Stimulated activated CD4-positive, alpha-beta T cell treated with anti-CD3 and anti-CD28 coated beads, Interleukin-12 subunit alpha, Interleukin-12 subunit beta, amount 100 ng/mL, for 4 hours (primary cell): ENCODE results near the gene LVRN.

ENCODE experiments used
- DNase-seq: peaks from one replicate; pipeline ENCODE4 v3.0.0-alpha.2; 2020

LVRN gene

GRCh38 chr5:116035123-116035522, 72.8 kb downstream of the LVRN start:
- DNase-seq = no peak

GRCh38 chr5:116037236-116037822, 75.1 kb downstream of the LVRN start:
- DNase-seq = no peak

DNA sequence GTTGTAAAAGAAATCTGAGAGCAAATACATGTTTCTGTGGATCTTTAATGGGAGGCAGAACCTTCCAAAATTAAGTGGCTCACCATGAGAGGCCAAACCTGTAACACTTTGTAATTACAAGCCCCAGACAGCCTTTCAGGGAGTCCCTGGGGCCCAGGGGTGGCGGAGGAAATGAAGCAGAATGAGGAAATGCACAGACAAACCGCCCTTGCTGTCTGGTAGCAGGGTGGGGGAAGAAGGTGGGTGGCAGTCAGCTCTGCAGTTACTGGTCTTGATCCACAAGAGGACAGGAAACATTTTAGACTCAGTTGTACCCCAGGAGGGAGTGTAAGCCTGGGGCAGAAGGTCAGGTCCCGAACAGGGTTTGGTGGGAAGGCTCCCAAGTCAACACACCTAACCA, 76.5 kb downstream of the LVRN start:
- no peak for DNase-seq

DNA sequence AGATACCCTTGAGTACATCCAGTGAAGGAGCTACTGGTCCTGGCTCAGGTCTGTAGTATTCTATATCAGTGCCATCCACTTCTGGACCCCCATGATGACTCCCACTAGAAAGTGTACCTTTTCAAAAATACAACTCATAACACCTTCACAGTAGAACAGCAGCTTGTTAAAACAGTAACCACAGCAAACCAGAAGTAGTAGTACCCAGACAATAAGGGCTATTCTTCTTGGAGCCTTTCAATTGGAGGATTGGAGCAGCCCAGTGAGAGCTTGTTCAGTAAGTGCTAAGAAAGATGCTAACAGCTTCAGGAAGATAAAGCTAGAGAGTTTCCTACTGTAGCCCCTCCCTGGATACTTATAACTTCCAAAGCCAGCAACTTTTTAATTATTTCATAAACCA, 80.1 kb downstream of the LVRN start:
- DNase-seq = no peak

- no peak for DNase-seq
Observed at GRCh38 chr5:116044073-116044472, 81.8 kb downstream of the LVRN start.

- DNase-seq = no peak
Observed at GRCh38 chr5:116045821-116046220, 83.5 kb downstream of the LVRN start.

GRCh38 chr5:116046261-116046660, 84.0 kb downstream of the LVRN start:
- DNase-seq = no peak

GRCh38 chr5:116046823-116047222, 84.5 kb downstream of the LVRN start:
- no peak for DNase-seq

DNA sequence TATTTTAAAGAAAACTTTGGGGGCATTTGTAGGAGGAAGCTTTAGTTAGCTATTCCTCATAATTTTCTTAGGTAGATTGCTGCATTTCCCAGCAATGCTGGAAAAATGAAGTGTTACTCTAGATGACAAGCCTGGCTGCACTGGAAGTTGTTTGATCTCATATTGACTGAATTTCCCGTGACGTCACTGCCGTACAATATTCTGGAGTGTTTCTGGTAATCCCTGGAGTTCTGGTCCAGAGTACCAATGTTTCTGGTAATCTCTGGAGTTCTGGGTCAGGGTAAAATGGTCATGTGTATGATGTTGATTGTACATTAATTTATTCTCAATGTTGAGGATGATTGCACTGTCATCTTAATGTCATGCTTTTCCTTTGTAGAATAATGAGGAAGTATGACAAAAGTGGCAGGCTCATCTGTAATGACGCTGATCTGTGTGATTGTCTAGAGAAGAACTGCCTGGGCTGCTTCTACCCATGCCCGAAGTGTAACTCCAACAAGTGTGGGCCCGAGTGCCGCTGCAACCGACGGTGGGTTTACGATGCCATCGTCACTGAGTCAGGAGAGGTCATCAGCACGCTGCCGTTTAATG, 96.2 kb downstream of the LVRN start:
- no peak for DNase-seq

- no peak for DNase-seq
Observed at GRCh38 chr5:116062352-116062751, 100.1 kb downstream of the LVRN start.

DNA sequence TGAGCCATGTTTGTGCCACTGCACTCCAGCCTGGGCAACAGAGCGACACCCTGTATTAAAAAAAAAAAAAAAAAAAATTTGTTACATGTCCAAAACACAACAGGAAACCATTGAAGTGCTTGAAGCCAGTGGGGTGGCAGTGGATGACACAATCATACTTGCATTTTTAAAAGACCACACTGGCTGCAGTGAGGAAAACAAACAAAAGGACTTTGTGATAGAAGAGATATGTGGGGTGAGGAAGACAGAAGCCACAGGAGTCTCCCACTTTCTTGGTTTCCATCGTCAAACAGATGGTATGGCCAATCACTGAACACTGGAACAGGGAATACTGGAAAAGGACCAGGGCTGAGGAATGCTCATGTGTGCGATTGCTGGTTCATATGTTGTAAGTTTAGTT, 101.7 kb downstream of the LVRN start:
- no peak for DNase-seq

GRCh38 chr5:116068028-116068632, 105.9 kb downstream of the LVRN start:
- no peak for DNase-seq

DNA sequence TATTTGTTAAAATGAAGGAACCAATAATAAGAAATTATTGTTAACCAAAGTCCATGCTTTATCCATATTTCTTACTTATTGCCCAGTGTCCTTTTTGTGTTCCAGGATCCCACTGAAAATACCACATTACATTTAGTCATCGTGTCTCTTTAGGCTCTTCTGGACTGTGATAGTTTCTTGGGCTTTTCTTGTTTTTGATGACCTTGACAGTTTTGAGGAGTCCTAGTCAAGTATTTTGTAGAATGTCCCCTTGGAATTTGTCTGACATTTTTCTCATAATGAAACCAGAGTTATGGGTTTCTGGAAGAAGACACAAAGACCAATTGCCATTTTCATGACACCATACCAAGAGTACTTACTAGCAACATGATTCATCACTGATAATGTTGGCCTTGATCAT, 108.9 kb downstream of the LVRN start:
- DNase-seq = no peak

- no peak for DNase-seq
Observed at GRCh38 chr5:116075191-116075831, 113.0 kb downstream of the LVRN start.

DNA sequence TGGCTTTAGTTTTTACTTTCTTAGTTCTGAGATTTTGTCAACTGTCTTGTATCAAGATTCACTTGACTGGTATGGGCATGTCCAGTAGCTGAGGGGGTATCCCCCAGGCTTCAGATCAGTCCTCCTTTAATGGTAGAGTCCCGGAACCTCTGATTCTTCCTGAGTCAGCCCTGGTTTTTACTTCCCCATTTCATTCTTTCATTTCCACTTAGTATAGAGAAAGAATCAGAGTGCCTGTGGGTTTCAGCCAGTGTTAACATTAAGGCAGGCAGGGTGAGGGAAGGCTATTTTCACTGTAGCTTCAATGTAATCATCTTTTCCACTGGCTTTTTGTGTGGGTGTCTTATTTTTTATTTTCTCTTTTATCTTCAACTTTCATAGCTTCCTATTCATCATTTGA, 114.2 kb downstream of the LVRN start:
- DNase-seq = no peak
